ENCODE data around the gene PCNA.

PCNA gene

GRCh38 chr20:5141615-5142014 is 21.9 kb upstream of the PCNA start:
- H3K4me1 ChIP-seq (ENCODE audit: insufficient read depth, low read length, poor library complexity, severe bottlenecking), result peaks cover 14% of the 10 kb centered on the region
- TF ChIP-seq EZH2phosphoT487 (IDR thresholded peaks at IDR 0.05; ENCODE audit: borderline replicate concordance), result no peak
- no peak for TF ChIP-seq CTCF (conservative IDR thresholded peaks at IDR 0.05; ENCODE audit: low read length)
- no peak overlapping the region for H3K4me3 ChIP-seq (ENCODE audit: low read length, poor library complexity, severe bottlenecking)
- no peaks in the 10 kb centered on the region for H3K27me3 ChIP-seq (ENCODE audit: insufficient read depth, low read length, poor library complexity, severe bottlenecking)
- peaks cover 80% of the 10 kb centered on the region for H3K79me2 ChIP-seq (ENCODE audit: insufficient read depth, low read length)
- H4K20me1 ChIP-seq (ENCODE audit: insufficient read depth, low read length, poor library complexity, severe bottlenecking), result peaks cover 6% of the 10 kb centered on the region
- no peaks in the 10 kb centered on the region for H3K36me3 ChIP-seq (ENCODE audit: insufficient read depth, low read length)
- no peaks in the 10 kb centered on the region for H3K9me2 ChIP-seq (replicated peaks; ENCODE audit: low read depth, low read length)
- no peaks in the 10 kb centered on the region for H3F3A ChIP-seq (ENCODE audit: low read depth)
- H3K4me2 ChIP-seq (ENCODE audit: low read depth, low read length, poor library complexity, severe bottlenecking), result no peak overlapping the region
- no peak overlapping the region for H2AFZ ChIP-seq (ENCODE audit: low read length)
- H3K9ac ChIP-seq (ENCODE audit: low read depth, low read length, poor library complexity, severe bottlenecking), result no peak overlapping the region
- H3K9me3 ChIP-seq (ENCODE audit: insufficient read depth, low read depth, low read length), result no peaks in the 10 kb centered on the region

GRCh38 chr20:5140195-5140594 is 20.4 kb upstream of the PCNA start:
- Histone ChIP-seq H3K79me2 (ENCODE audit: insufficient read depth, low read length) (peaks cover 76% of the 10 kb centered on the region), H3K4me1 (ENCODE audit: insufficient read depth, low read length, poor library complexity, severe bottlenecking) (peaks cover 13% of the 10 kb centered on the region), H2AFZ (ENCODE audit: low read length) (no peak overlapping the region), H3K9ac (ENCODE audit: low read depth, low read length, poor library complexity, severe bottlenecking) (no peak overlapping the region), H3K9me3 (ENCODE audit: insufficient read depth, low read depth, low read length) (no peaks in the 10 kb centered on the region), H3K4me3 (ENCODE audit: low read length, poor library complexity, severe bottlenecking) (no peak overlapping the region), H3K4me2 (ENCODE audit: low read depth, low read length, poor library complexity, severe bottlenecking) (no peak overlapping the region), H3K27me3 (ENCODE audit: insufficient read depth, low read length, poor library complexity, severe bottlenecking) (no peaks in the 10 kb centered on the region), H3K9me2 (replicated peaks; ENCODE audit: low read depth, low read length) (no peaks in the 10 kb centered on the region), H3K36me3 (ENCODE audit: insufficient read depth, low read length) (no peaks in the 10 kb centered on the region), H3F3A (ENCODE audit: low read depth) (no peaks in the 10 kb centered on the region), H4K20me1 (ENCODE audit: insufficient read depth, low read length, poor library complexity, severe bottlenecking) (peaks cover 17% of the 10 kb centered on the region)
- TF ChIP-seq CTCF (conservative IDR thresholded peaks at IDR 0.05; ENCODE audit: low read length), result no peak
- TF ChIP-seq EZH2phosphoT487 (IDR thresholded peaks at IDR 0.05; ENCODE audit: borderline replicate concordance), result no peak

- H3K79me2 ChIP-seq (ENCODE audit: insufficient read depth, low read length), result peaks cover 82% of the 10 kb centered on the region
- H4K20me1 ChIP-seq (ENCODE audit: insufficient read depth, low read length, poor library complexity, severe bottlenecking), result peaks cover 26% of the 10 kb centered on the region
- H3K36me3 ChIP-seq (ENCODE audit: insufficient read depth, low read length), result no peaks in the 10 kb centered on the region
- H3K4me2 ChIP-seq (ENCODE audit: low read depth, low read length, poor library complexity, severe bottlenecking), result peak overlapping the region; percentile 68
- H3K4me1 ChIP-seq (ENCODE audit: insufficient read depth, low read length, poor library complexity, severe bottlenecking), result peaks cover 21% of the 10 kb centered on the region
- no peaks in the 10 kb centered on the region for H3K9me3 ChIP-seq (ENCODE audit: insufficient read depth, low read depth, low read length)
- peak overlapping the region; percentile 24 for H3K4me3 ChIP-seq (ENCODE audit: low read length, poor library complexity, severe bottlenecking)
- no peaks in the 10 kb centered on the region for H3K27me3 ChIP-seq (ENCODE audit: insufficient read depth, low read length, poor library complexity, severe bottlenecking)
- H3K9ac ChIP-seq (ENCODE audit: low read depth, low read length, poor library complexity, severe bottlenecking), result no peak overlapping the region
- TF ChIP-seq CTCF (conservative IDR thresholded peaks at IDR 0.05; ENCODE audit: low read length) (no peak), EZH2phosphoT487 (IDR thresholded peaks at IDR 0.05; ENCODE audit: borderline replicate concordance) (no peak)
- H3F3A ChIP-seq (ENCODE audit: low read depth), result peaks cover 1% of the 10 kb centered on the region; the same call in 1 of the 2 replicates
- no peak overlapping the region for H2AFZ ChIP-seq (ENCODE audit: low read length)
- H3K9me2 ChIP-seq (replicated peaks; ENCODE audit: low read depth, low read length), result no peaks in the 10 kb centered on the region
These were observed 16.3 kb upstream of the PCNA start for GRCh38 chr20:5136096-5136495.

All from Loucy (cell line).